Tibial nerve (tissue), 4 donors: ENCODE data around the gene NMT2. TPM values are rescaled to one million over a fixed set of nuclear protein-coding genes. Genes with fewer than 3 reads are reported as not detected.

Source experiments
- DNase-seq, 2 donors: peaks; one replicate each; pipeline ENCODE4 v3.0.0-alpha.2; 2019; ENCODE audit warnings: low spot score in 2 of 2
- H3K27ac ChIP-seq, 4 donors: fragments of 200-600 bp; sonication (generic) in 3 of 4; one replicate each; pipeline ENCODE4 v1.5.1; 2017 to 2019; ENCODE audit warnings: mild to moderate bottlenecking in 1 of 4
- H3K27me3 ChIP-seq, 2 donors: fragments of 200-600 bp; sonication (generic) in 1 of 2; one replicate each; pipeline versions ENCODE4 v1.5.1 to v1.6.0; 2017 to 2019
- H3K36me3 ChIP-seq, 3 donors: fragments of 200-600 bp; sonication (generic); one replicate each; pipeline ENCODE4 v1.5.1; 2018 to 2019
- H3K4me1 ChIP-seq, 4 donors: fragments of 200-600 bp; sonication (generic) in 3 of 4; one replicate each; pipeline ENCODE4 v1.5.1; 2017 to 2019
- H3K4me3 ChIP-seq, 4 donors: fragments of 200-600 bp; sonication (generic) in 3 of 4; one replicate each; pipeline ENCODE4 v1.5.1; 2017 to 2019; ENCODE audit warnings: mild to moderate bottlenecking in 1 of 4, moderate library complexity in 1 of 4
- H3K9me3 ChIP-seq, 4 donors: fragments of 200-600 bp; sonication (generic) in 3 of 4; one replicate each; pipeline ENCODE4 v1.5.1; 2017 to 2019
- CTCF ChIP-seq, 5 experiments: fragments of 200-600 bp in 3 of 5; fragments of 450-650 bp in 2 of 5; sonication (generic) in 3 of 5; IDR thresholded peaks; one replicate each; pipeline ENCODE4 v1.5.1; 2016 to 2019; ENCODE audit warnings: antibody characterized with exemption in 5 of 5, mild to moderate bottlenecking in 3 of 5, moderate library complexity in 2 of 5
- EP300 ChIP-seq, 2 donors: sonication (generic); formaldehyde crosslinking; IDR thresholded peaks; one replicate each; pipeline ENCODE4 v1.6.1; 2017; ENCODE audit warnings: antibody characterized with exemption in 2 of 2, mild to moderate bottlenecking in 1 of 2
- POLR2A ChIP-seq, 2 donors: fragments of 450-650 bp; IDR thresholded peaks; one replicate each; pipeline ENCODE4 v1.6.1; 2017; ENCODE audit warnings: antibody characterized with exemption in 2 of 2, mild to moderate bottlenecking in 2 of 2, moderate library complexity in 2 of 2
- WGBS, 2 donors: methylation state at CpG; one replicate each; pipeline ENCODE4 v1.1.5; 2018; 5-methylcytosine and 5-hydroxymethylcytosine counted together
- total RNA-seq, 4 donors: library from RNA; depleted of rRNA; stranded (reverse); fragments of >200 nt; gene quantifications; one replicate each; pipeline ENCODE4 v1.1.0, GENCODE V29; 2016

Gene NMT2
- total RNA-seq, 4 donors from 2014 or later = 18.2 to 29.7 (median 24.0) TPM

GRCh38 chr10:15092855-15093408 is 75.6 kb downstream of the NMT2 start:
- Histone ChIP-seq H3K9me3 (no peaks in the 10 kb centered on the region), H3K36me3 (no peaks in the 10 kb centered on the region), H3K4me3 (no peak overlapping the region), H3K27me3 (no peaks in the 10 kb centered on the region), H3K27ac (no peak overlapping the region), H3K4me1 (peaks cover 0 to 20% (median 2%) of the 10 kb centered on the region in 4 donors)
- 84 to 93% methylated on average over 16 of the region's 16 CpGs for WGBS, 2 donors
- TF ChIP-seq EP300 (IDR thresholded peaks at IDR 0.05) (no peak), POLR2A (IDR thresholded peaks at IDR 0.05) (no peak), CTCF (IDR thresholded peaks at IDR 0.05) (no peak)
- no peak for DNase-seq

DNA sequence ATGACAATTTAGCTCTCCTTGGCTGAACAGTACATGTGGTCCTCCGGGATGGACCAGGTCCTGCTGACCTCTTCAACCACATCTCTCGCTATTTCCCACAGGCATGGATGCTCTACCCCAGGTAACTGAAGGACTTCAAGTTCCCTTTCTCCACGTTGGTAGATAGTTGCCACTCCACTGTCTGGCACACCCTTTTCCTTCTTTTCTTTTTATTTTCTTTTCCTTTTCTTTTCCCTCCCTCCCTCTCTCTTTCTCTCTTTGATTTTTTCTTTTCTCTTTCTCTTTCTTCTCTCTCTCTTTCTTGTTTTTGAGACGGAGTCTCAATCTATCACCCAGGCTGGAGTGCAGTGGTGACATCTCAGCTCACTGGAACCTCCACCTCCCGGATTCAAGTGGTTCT is 77.1 kb downstream of the NMT2 start:
- DNase-seq = no peak
- Histone ChIP-seq H3K9me3 (no peaks in the 10 kb centered on the region), H3K27me3 (no peaks in the 10 kb centered on the region), H3K36me3 (no peaks in the 10 kb centered on the region), H3K27ac (no peak overlapping the region), H3K4me1 (peaks cover 0 to 14% (median 1%) of the 10 kb centered on the region in 4 donors), H3K4me3 (no peak overlapping the region)
- TF ChIP-seq CTCF (IDR thresholded peaks at IDR 0.05) (no peak), POLR2A (IDR thresholded peaks at IDR 0.05) (no peak), EP300 (IDR thresholded peaks at IDR 0.05) (no peak)
- 77 to 88% methylated on average over 5 of the region's 5 CpGs for WGBS, 2 donors

DNA sequence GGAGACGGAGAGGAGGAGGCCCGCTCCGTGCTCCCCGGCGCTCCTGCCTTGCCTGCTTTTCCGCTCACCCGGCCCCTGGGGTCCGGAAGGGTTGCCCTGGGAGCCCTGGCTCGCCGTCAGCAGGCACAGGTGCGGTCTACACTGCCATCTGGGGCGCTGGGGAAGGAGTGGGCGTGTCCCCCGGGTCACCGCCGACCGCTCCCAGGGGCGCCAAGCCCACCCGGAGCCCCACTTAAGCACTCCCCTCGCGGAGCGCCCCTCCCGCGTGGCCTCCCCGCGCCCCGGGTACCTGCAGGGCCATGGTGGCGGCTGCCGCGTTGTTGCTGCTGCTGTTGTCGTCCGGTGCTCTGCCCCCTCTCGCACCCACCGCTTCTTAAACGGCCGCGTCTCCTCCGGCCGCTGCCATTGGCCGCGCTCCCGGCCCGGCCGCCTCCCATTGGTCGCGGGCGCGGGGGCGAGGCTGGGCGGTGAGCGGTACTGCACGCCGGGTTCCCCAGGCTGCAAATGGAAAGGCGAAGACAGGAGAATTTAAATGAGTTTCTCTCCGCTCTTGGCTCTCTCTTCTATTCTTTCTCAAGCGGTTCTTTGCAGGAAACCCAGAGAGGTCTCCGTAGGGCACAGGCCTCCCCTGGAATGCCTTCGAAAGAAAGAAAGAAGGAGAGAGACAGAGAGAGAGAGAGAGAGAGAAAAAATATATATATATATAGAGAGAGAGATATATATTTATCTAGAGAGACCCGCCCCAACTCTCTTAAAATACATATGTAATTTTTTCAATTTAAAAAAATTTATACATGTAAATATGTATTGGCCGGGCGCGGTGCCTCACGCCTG is 79.8 kb downstream of the NMT2 start, which contains the start of gene ACBD7:
ACBD7 (minus strand) TSS at position 349 of the 834 bp plus-strand sequence; CDS start at position 301, 48 bp downstream.
- Histone ChIP-seq H3K36me3 (no peaks in the 10 kb centered on the region), H3K27me3 (no peaks in the 10 kb centered on the region), H3K9me3 (no peaks in the 10 kb centered on the region), H3K4me3 (peak within 1 kb of the TSS; percentile 44 to 60 (median 54)), H3K4me1 (peaks cover 0 to 23% (median 1%) of the 10 kb centered on the region in 4 donors), H3K27ac (peak within 1 kb of the TSS in 3 of 4 donors; percentile 22 to 80 (median 37))
- peak; percentile 52 to 54 for DNase-seq
- peak in 1 of 2 donors; percentile 42 for TF ChIP-seq EP300 (IDR thresholded peaks at IDR 0.05)
- TF ChIP-seq POLR2A (IDR thresholded peaks at IDR 0.05) = peak in 1 of 2 donors; percentile 34
- TF ChIP-seq CTCF (IDR thresholded peaks at IDR 0.05) = peak; percentile 53 to 73 (median 55)
- WGBS, 2 donors = 6 to 7% methylated on average over 54 to 63 of the region's 63 CpGs

DNA sequence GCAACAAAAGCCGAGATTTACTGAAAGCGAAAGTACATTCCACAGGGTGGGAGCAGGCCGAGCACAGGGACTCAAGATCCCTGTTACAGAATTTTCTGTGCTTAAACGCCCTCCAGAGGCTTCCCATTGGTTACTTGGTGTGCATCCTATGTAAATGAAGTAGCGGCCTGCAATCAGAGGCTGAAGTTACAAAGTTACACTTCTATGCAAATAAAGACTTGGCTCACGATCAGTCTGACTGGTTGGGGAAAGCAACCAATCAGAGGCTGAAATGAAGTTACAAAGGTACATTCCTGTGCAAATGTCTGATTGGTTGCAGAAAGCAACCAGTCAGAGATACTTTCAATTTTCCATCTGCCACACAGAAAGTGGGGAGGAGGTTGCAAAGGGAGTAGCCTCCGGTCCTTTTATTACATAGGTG is 84.0 kb downstream of the NMT2 start:
- peak overlapping the region; percentile 15 to 79 (median 48) for H3K27ac ChIP-seq
- no peaks in the 10 kb centered on the region for H3K9me3 ChIP-seq
- H3K4me1 ChIP-seq = peaks cover 0 to 26% (median 1%) of the 10 kb centered on the region in 4 donors
- H3K27me3 ChIP-seq = no peaks in the 10 kb centered on the region
- peak overlapping the region; percentile 25 to 54 (median 32) for H3K4me3 ChIP-seq
- DNase-seq = peak in 1 of 2 donors; percentile 18
- TF ChIP-seq POLR2A (IDR thresholded peaks at IDR 0.05) = peak in 1 of 2 donors; percentile 13
- TF ChIP-seq EP300 (IDR thresholded peaks at IDR 0.05) = peak; percentile 31 to 38
- peak in 1 of 5 experiments; percentile 17 for TF ChIP-seq CTCF (IDR thresholded peaks at IDR 0.05)
- no peaks in the 10 kb centered on the region for H3K36me3 ChIP-seq
- WGBS, 2 donors = 13 to 20% methylated on average over 7 of the region's 7 CpGs
